ENCODE data around the gene TTC17.
A peak's percentile ranks its signal among the peaks of the same experiment; 100 is the strongest.
"Not testable (repeated sequence)": the region's sequence is repeated elsewhere in the genome, so short reads cannot be mapped to it uniquely, and the experiment has no call there.

TTC17 gene

DNA sequence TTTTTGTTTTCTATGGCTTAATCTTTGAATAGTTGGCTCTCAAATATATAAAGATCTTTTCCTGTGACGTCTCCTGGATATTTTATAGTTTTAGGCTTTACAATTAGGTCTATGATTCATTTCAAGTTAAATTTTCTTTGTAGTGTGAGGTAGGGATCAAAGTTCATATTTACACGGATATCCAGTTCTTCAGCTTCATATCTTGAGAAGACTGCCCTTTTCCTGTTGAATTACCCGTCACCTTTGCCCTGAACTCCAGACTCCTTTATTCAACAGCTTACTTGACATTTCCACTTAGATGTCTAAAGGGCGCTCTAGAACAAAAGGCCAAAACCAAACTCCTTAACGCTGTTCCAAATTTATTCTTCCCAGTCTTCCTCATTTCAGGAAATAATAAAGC, 51.7 kb downstream of the TTC17 start:
- H3K36me3 ChIP-seq (ENCODE audit: control insufficient read depth, insufficient read depth, low read length), result no peaks in the 10 kb centered on the region

DNA sequence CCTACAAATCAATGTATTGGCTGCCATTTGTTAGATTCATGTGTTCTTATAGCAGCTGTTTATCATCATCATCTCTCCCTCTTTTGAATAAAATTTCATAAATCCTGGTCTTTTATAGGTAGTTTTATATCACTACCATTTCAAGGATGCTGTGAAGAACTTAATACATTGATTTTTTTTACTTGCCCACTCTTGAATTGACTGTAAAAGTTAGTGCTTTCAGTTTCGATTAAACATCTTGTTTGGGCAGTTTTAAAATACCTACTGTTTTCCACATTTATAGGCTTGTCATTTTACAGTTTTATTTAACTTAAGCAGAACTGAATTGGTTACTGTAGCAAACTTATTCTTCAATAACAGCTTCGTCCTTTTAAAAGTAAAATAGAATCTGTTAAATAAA, 59.5 kb downstream of the TTC17 start:
- no peak overlapping the region for H3K27ac ChIP-seq
- no peak overlapping the region for H3K4me3 ChIP-seq (ENCODE audit: low read depth, low read length)
- no peaks in the 10 kb centered on the region for H3K9me3 ChIP-seq (ENCODE audit: control insufficient read depth, low read length)
- H3K36me3 ChIP-seq (ENCODE audit: control insufficient read depth, insufficient read depth, low read length), result no peaks in the 10 kb centered on the region
- H3K4me1 ChIP-seq, result no peaks in the 10 kb centered on the region
- no peaks in the 10 kb centered on the region for H3K27me3 ChIP-seq (ENCODE audit: control insufficient read depth, insufficient read depth, low read length)
- H3K79me2 ChIP-seq, result no peaks in the 10 kb centered on the region
- H2AFZ ChIP-seq, result no peak overlapping the region
- no peak overlapping the region for H3K9ac ChIP-seq
- TF ChIP-seq, protein P1, sequence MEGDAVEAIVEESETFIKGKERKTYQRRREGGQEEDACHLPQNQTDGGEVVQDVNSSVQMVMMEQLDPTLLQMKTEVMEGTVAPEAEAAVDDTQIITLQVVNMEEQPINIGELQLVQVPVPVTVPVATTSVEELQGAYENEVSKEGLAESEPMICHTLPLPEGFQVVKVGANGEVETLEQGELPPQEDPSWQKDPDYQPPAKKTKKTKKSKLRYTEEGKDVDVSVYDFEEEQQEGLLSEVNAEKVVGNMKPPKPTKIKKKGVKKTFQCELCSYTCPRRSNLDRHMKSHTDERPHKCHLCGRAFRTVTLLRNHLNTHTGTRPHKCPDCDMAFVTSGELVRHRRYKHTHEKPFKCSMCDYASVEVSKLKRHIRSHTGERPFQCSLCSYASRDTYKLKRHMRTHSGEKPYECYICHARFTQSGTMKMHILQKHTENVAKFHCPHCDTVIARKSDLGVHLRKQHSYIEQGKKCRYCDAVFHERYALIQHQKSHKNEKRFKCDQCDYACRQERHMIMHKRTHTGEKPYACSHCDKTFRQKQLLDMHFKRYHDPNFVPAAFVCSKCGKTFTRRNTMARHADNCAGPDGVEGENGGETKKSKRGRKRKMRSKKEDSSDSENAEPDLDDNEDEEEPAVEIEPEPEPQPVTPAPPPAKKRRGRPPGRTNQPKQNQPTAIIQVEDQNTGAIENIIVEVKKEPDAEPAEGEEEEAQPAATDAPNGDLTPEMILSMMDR (IDR thresholded peaks at IDR 0.05), result no peak
- no peak overlapping the region for H3K4me2 ChIP-seq (ENCODE audit: low read length)

More for the DNA sequence above, 51.7 kb downstream of the TTC17 start:
- Histone ChIP-seq H3K27me3 (ENCODE audit: control insufficient read depth, insufficient read depth, low read length) (no peaks in the 10 kb centered on the region), H3K4me2 (ENCODE audit: low read length) (no peak overlapping the region), H3K4me1 (no peaks in the 10 kb centered on the region), H2AFZ (no peak overlapping the region), H3K4me3 (ENCODE audit: low read depth, low read length) (no peak overlapping the region), H3K79me2 (no peaks in the 10 kb centered on the region), H3K27ac (no peak overlapping the region), H3K9me3 (ENCODE audit: control insufficient read depth, low read length) (no peaks in the 10 kb centered on the region), H3K9ac (no peak overlapping the region)
- TF ChIP-seq, protein P1 (IDR thresholded peaks at IDR 0.05), result no peak

DNA sequence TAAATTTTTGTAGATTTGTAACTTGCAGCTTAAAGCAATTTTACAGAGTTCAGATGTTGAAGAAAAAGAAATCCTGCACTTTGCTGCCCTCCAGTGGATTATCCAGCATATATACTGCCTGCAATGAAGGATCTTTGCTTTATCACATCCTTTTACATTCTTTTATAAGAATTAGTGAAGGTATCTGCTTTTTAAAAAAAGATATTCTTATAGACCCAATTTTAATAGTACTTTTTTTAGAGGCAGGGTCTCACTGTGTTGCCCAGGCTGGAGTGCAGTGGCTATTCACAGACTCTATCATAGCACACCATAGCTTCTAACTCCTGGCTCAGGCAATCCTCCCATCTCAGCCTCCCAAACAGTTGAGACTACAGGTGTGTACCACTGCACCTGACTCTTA, 60.7 kb downstream of the TTC17 start:
- no peaks in the 10 kb centered on the region for H3K9me3 ChIP-seq (ENCODE audit: control insufficient read depth, low read length)
- H2AFZ ChIP-seq, result no peak overlapping the region
- no peak overlapping the region for H3K9ac ChIP-seq
- no peaks in the 10 kb centered on the region for H3K27me3 ChIP-seq (ENCODE audit: control insufficient read depth, insufficient read depth, low read length)
- no peaks in the 10 kb centered on the region for H3K79me2 ChIP-seq
- no peaks in the 10 kb centered on the region for H3K36me3 ChIP-seq (ENCODE audit: control insufficient read depth, insufficient read depth, low read length)
- H3K4me2 ChIP-seq (ENCODE audit: low read length), result no peak overlapping the region
- H3K4me3 ChIP-seq (ENCODE audit: low read depth, low read length), result no peak overlapping the region
- no peak overlapping the region for H3K27ac ChIP-seq
- TF ChIP-seq, protein P1 (IDR thresholded peaks at IDR 0.05), result peak; percentile 43
- H3K4me1 ChIP-seq, result no peaks in the 10 kb centered on the region

DNA sequence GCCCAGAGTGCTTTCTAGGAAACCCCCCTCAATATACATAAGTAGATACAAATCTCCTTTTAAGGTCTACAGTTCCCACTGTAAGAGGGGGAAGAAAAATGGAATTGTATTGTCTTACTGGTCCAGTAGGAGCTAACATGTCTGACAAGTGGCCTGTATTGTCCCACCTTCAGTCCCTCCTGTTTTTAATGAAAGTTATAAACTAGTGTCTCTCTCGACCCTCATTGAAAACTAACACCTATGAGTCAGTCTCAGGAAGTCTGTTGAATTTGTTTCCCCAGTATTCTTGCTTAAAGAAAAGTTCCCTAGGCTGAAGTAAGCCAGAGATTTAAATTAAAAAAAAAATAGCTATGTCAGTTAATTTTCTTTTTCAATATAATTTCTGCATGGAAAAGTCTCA, 69.3 kb downstream of the TTC17 start:
- TF ChIP-seq, protein P1 (IDR thresholded peaks at IDR 0.05), result no peak
- no peak overlapping the region for H3K4me3 ChIP-seq (ENCODE audit: low read depth, low read length)
- no peak overlapping the region for H3K4me2 ChIP-seq (ENCODE audit: low read length)
- H2AFZ ChIP-seq, result no peak overlapping the region
- no peaks in the 10 kb centered on the region for H3K36me3 ChIP-seq (ENCODE audit: control insufficient read depth, insufficient read depth, low read length)
- no peak overlapping the region for H3K27ac ChIP-seq
- H3K27me3 ChIP-seq (ENCODE audit: control insufficient read depth, insufficient read depth, low read length), result no peaks in the 10 kb centered on the region
- no peaks in the 10 kb centered on the region for H3K4me1 ChIP-seq
- H3K9ac ChIP-seq, result no peak overlapping the region
- no peaks in the 10 kb centered on the region for H3K9me3 ChIP-seq (ENCODE audit: control insufficient read depth, low read length)
- no peaks in the 10 kb centered on the region for H3K79me2 ChIP-seq

DNA sequence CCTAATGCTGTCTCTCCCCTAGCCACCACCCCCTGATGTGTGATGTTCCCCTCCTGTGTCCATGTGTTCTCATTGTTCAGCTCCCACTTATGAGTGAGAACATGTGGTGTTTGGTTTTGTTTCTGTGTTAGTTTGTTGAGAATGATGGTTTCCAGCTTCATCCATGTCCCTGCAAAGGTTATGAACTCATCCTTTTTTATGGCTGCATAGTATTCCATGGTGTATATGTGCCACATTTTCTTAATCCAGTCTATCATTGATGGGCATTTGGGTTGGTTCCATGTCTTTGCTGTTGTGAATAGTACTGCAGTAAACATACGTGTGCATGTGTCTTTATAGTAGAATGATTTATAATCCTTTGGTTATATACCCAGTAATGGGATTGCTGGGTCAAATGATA, 72.2 kb downstream of the TTC17 start:
- H3K36me3 ChIP-seq (ENCODE audit: control insufficient read depth, insufficient read depth, low read length); H3K4me1 ChIP-seq: not testable (repeated sequence)

More for the DNA sequence above, 72.2 kb downstream of the TTC17 start:
- H3K27me3 ChIP-seq (ENCODE audit: control insufficient read depth, insufficient read depth, low read length); H3K4me2 ChIP-seq (ENCODE audit: low read length); H3K79me2 ChIP-seq; H3K4me3 ChIP-seq (ENCODE audit: low read depth, low read length); H3K9ac ChIP-seq; H3K9me3 ChIP-seq (ENCODE audit: control insufficient read depth, low read length); H3K27ac ChIP-seq; H2AFZ ChIP-seq: not testable (repeated sequence)

All from parathyroid adenoma (tissue), 2 donors.